Activated naive CD8-positive, alpha-beta T cell treated with anti-CD3 and anti-CD28 coated beads for 36 hours (primary cell): ENCODE measurements around the gene UTP25. TPM values are rescaled to one million over a fixed set of nuclear protein-coding genes. Genes with fewer than 3 reads are reported as not detected.

Experiments used
- total RNA-seq, 2 experiments: library from RNA; stranded (reverse); gene quantifications; one replicate each; pipeline ENCODE4 v1.2.3, GENCODE V29; 2021

The UTP25 gene
- total RNA-seq, 2 experiments from 2014 or later: 12.2 to 12.5 TPM

Other genes starting within 250 kb of the UTP25 start
- not detected for gene CAMK1G, start 244.3 kb upstream of the UTP25 start, total RNA-seq
- gene LAMB3, start 175.5 kb upstream of the UTP25 start, total RNA-seq: under 1 TPM; 0.88 to 0.89 TPM
- gene G0S2, start 152.6 kb upstream of the UTP25 start, total RNA-seq: 10 to 100 TPM; 11.4 to 13.1 TPM
- gene HSD11B1, start 123.1 kb upstream of the UTP25 start, total RNA-seq: under 1 TPM in 1 of 2 experiments, not detected in 1; 0.36 TPM
- gene TRAF3IP3, start 71.9 kb upstream of the UTP25 start, total RNA-seq: 100 to 1,000 TPM; 194 to 204 TPM
- 1 to 10 TPM; 1.5 to 1.7 TPM for gene C1orf74, start 43.4 kb upstream of the UTP25 start, total RNA-seq
- gene IRF6, start 21.8 kb upstream of the UTP25 start, total RNA-seq: 1 to 10 TPM; 2.1 to 2.4 TPM
- not detected for gene SYT14, start 110.2 kb downstream of the UTP25 start, total RNA-seq